Measurements from ENCODE around the gene CFAP221.

The CFAP221 gene

DNA sequence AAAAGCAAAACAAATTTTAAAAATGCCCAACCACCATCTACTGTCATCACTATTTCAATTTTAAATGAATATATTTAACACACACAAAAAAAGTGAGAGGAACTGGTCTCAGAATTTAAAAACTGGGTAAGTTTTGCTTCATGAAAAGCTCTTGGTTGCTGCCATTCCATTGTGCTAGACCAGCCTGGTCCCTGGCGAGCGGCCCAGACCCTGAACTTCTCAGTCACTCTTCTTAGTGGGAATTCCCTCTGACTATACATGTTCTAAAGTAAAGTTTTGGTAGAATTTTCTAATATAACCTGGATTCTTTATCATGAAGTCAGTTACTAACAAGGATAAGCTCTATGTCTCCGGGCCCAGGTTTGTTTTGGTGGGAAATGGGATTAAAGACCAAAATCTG, 99.9 kb downstream of the CFAP221 start:
- no peak for DNase-seq (ENCODE audit: low read depth in 1 of 2, low spot score in 1 of 2)

- DNase-seq (ENCODE audit: low read depth in 1 of 2, low spot score in 1 of 2) = no peak
Observed at GRCh38 chr2:119645173-119645855, 101.1 kb downstream of the CFAP221 start.

DNA sequence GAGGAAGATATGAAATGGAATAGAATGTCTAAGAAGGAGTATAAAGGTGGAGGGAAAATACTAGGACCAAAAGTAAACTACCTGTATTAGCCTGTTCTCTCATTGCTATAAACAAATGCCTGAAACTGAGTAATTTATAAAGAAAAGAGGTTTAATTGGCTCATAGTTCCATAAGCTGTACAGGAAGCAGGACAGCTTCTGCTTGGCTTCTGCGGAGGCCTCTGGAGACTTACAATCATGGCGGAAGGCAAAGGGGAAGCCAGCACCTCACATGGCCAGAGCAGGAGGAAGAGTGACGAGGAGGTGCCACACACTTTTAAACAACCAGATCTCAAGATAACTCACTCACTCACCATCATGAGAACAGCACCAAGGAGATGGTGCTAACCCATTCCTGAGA, 101.9 kb downstream of the CFAP221 start:
- DNase-seq (ENCODE audit: low read depth in 1 of 2, low spot score in 1 of 2) = no peak

DNA sequence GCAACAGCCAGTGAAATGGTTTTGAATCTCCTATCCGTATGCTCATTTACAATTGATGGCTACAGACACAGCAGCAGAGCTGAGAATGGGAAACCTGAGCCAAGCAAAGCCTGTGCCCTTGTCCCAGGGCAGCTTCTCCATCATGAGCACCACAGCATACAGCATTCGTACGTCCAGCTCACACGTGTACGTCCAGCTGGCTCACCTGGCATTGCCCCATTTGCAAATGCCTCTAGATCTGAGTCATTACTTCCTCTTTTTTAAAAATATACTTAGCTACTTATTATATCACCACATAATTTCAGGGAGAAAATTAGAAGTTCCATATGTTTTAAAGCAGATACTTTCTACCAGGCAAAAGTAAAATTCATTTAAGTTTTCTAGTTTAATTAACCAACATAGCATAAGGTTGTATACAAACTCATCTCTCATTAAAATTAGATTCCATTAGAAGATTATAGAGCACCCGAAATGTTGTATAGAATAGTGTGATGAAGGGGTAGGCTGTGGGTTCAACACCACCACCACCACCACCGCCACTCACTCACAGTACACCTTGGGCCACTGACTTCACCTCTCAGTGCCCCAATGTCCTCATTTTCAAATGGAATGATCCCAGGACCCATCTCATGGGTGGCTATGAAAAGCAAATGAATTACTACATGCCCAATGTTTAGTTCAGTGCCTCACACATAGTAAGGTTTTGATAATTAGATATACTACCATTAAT, 103.4 kb downstream of the CFAP221 start:
- no peak for DNase-seq (ENCODE audit: low read depth in 1 of 2, low spot score in 1 of 2)

DNA sequence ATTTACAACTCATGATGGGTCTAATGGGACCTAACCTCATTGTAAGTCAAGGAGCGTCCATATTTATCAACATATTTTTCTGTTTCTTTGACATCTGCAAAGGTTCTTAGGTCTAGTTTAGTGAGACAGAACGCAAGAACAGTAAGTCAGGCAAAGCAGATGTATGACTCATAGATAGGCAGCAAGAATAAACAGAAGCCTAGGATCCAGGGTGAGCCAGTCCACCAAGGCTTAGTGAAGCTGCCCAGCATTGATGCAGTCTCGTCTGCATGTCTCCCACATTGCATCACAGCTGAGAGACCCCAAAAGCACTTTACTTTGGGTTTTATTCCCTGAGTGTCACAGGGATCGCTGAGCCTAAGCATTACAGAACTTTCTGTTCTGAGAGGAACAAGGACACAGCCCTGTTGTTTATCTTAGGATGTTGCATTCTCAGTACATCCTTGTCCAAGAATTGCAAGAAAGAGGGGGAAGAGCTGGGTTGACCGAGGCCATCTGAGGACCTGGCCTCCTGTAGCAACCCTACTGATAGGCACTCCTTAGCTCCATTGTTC, 105.2 kb downstream of the CFAP221 start:
- DNase-seq (ENCODE audit: low read depth in 1 of 2, low spot score in 1 of 2) = no peak

GRCh38 chr2:119650206-119650605, 106.0 kb downstream of the CFAP221 start:
- DNase-seq (ENCODE audit: low read depth in 1 of 2, low spot score in 1 of 2) = no peak

DNA sequence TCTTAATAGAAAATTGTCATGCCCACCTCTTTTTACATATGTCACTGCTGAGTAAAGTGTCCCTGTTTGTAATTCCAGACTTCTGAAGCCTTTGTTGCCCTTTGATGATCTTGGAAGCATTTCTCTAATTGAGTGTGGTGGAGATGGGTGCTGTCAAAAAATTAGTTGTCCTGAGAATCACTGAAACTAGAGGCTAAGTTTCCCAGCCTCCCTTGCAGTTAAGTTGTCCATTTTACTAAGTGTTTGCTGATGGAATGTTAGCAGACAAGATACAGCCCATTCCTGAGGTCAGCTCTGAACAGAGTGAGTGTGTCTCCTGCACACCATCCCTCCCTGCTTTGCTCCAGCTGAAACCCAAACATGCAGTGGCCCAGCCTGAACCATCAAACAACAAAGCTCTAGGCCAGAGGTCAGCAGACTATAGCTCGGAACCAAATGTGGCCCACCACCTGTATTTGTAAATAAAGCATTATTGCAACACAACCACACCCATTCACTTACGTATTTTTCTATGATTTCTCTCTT, 106.7 kb downstream of the CFAP221 start:
- no peak for DNase-seq (ENCODE audit: low read depth in 1 of 2, low spot score in 1 of 2)

GRCh38 chr2:119657466-119658145, 113.4 kb downstream of the CFAP221 start:
- no peak for DNase-seq (ENCODE audit: low read depth in 1 of 2, low spot score in 1 of 2)

- no peak for DNase-seq (ENCODE audit: low read depth in 1 of 2, low spot score in 1 of 2)
Observed at GRCh38 chr2:119659601-119660342, 115.5 kb downstream of the CFAP221 start.

- no peak for DNase-seq (ENCODE audit: low read depth in 1 of 2, low spot score in 1 of 2)
Observed at GRCh38 chr2:119660343-119660658, 116.1 kb downstream of the CFAP221 start.

- no peak for DNase-seq (ENCODE audit: low read depth in 1 of 2, low spot score in 1 of 2)
Observed at GRCh38 chr2:119662297-119662696, 118.0 kb downstream of the CFAP221 start.

GRCh38 chr2:119668546-119668945, 124.3 kb downstream of the CFAP221 start:
- DNase-seq (ENCODE audit: low read depth in 1 of 2, low spot score in 1 of 2) = no peak

DNA sequence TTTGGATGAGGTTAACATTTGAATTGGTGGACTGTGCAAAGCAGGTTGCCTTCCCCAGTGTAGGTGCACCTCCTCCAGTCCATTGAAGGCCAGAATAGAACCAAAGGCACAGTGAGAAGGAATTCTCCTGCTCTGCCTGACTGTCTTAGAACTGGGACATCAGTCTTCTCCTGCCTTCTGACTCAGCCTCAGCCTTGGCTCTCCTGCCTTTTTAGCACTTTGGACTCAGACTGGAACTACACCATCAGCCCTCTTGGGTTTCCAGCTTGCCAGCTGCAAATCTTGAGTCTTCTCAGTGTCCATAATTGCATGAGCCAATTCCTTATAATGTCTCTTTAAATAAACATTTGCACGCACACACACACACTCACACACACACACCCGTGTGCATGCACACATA, 126.8 kb downstream of the CFAP221 start:
- DNase-seq (ENCODE audit: low read depth in 1 of 2, low spot score in 1 of 2) = no peak

- no peak for DNase-seq (ENCODE audit: low read depth in 1 of 2, low spot score in 1 of 2)
Observed at GRCh38 chr2:119671752-119672151, 127.5 kb downstream of the CFAP221 start.

DNA sequence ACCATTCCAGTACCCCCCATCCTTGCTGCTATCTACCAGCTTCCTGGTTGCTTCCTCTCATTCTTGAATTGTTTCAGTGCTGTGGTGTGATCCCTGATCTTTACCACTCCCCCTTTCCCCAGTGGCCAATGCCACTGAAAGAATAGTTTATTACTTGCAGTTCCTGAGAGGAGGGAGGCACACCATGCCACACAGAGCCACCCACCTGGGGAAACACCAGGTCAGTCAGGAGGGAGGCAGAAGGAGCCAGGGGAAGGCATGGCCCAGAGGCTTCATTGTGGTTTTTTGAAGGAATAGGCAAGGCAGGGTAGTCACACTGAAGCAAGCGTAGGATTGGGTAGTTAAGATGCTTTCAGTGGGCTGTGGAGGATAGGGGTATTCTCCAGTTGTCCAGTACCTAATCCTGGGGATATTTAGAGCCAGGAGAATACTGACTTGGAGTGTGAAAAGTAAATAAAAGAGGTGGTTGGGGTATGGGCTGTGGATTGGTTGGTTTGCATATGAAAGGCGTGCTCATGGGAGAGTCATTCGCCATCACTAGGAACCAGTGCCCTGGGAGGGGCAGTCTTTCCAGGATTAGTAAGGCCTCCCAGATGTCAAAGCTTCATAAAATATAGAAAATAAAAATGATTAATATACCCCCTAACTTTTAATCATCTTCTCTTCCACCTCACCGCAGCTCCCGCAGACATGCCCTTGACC, 128.1 kb downstream of the CFAP221 start:
- DNase-seq (ENCODE audit: low read depth in 1 of 2, low spot score in 1 of 2) = no peak

- no peak for DNase-seq (ENCODE audit: low read depth in 1 of 2, low spot score in 1 of 2)
Observed at GRCh38 chr2:119673796-119674195, 129.5 kb downstream of the CFAP221 start.

DNA sequence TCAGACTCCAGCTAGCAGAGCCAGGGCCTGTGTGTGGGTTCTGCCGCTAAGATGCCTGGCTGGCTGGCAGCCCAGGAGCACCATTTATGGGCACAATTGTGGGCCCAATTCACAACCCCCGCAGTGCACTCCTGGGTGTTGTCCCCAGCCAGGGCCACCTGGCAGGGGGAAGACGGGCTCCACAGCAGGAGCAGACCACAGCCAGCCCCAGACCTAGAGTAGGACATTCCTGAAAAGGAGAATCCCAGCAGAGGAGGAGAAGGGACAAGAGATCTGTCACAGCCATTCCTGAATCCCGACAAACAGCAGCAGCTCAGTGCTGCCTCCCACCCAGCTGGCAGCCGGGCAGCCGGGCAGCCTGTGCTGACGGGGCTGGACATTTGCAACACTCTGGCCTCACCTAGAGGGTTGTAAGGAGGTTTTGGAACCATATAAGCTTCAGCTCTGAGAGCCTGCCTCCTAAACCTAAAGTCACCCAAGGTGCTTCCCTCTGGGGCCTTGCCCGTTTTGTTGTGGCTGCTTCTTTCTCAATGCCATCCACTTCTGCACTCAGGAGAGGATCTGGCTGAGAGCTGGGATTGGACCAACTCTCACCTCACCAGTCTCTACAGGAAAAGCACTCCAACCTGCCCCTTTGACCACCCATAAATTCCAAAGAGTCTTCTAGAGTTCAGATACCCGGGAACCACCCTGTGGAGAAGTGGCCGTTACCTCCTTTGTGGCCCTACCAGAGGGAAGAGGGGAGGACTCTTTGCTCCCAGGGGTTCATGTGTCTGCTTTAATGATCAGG, 130.7 kb downstream of the CFAP221 start:
- no peak for DNase-seq (ENCODE audit: low read depth in 1 of 2, low spot score in 1 of 2)

GRCh38 chr2:119678021-119678656, 133.9 kb downstream of the CFAP221 start:
- no peak for DNase-seq (ENCODE audit: low read depth in 1 of 2, low spot score in 1 of 2)

DNA sequence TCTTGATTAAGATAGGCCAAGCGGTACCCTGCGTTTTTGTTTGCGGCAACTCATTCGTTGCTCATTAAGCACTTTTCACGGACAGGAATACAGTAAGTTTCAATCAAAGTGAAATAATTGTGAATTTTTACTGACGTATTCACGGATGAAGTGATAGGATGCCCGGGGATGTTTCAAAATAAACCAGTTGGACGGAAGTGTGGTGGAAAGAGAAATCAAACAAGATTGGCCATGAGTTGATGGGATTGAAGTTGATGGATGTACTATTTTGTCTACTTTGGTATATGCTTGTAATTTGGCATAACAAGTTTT, 135.2 kb downstream of the CFAP221 start:
- no peak for DNase-seq (ENCODE audit: low read depth in 1 of 2, low spot score in 1 of 2)
